Transverse colon (tissue), 4 donors: ENCODE data around the gene RSAD1. TPM values are rescaled to one million over a fixed set of nuclear protein-coding genes. Genes with fewer than 3 reads are reported as not detected.
A peak's percentile ranks its signal among the peaks of the same experiment; 100 is the strongest.
"Not testable (repeated sequence)": the region's sequence is repeated elsewhere in the genome, so short reads cannot be mapped to it uniquely, and the experiment has no call there.

Source experiments
- DNase-seq: peaks from one replicate; pipeline ENCODE4 v3.0.0-alpha.2; 2019
- H3K27ac ChIP-seq, 4 donors: fragments of 200-600 bp; sonication (generic); 2 replicates each; pipeline ENCODE4 v1.5.1; 2016 to 2018; ENCODE audit warnings: inconsistent platforms in 4 of 4
- H3K27me3 ChIP-seq: fragments of 200-600 bp; sonication (generic); 2 replicates; pipeline ENCODE4 v1.5.1; 2017; ENCODE audit warnings: inconsistent platforms
- H3K36me3 ChIP-seq, 4 donors: fragments of 200-600 bp; sonication (generic); 2 replicates each; pipeline ENCODE4 v1.5.1; 2017 to 2019; ENCODE audit warnings: inconsistent platforms in 4 of 4
- H3K4me1 ChIP-seq, 4 donors: fragments of 200-600 bp; sonication (generic); 2 replicates each; pipeline ENCODE4 v1.5.1; 2017 to 2020; ENCODE audit warnings: inconsistent platforms in 4 of 4
- H3K4me3 ChIP-seq, 4 donors: fragments of 200-600 bp; sonication (generic); 1 replicate in 1 of 4; 2 replicates in 3 of 4; pipeline versions ENCODE4 v1.5.1 to v1.6.1; 2017 to 2019; ENCODE audit warnings: inconsistent platforms in 4 of 4
- H3K9me3 ChIP-seq, 2 donors: fragments of 200-600 bp; sonication (generic); 2 replicates each; pipeline ENCODE4 v1.5.1; 2017 to 2019; ENCODE audit warnings: inconsistent platforms in 2 of 2
- CTCF ChIP-seq, 5 experiments: fragments of 200-600 bp in 3 of 5; fragments of 450-650 bp in 2 of 5; sonication (generic) in 3 of 5; IDR thresholded peaks; 1 replicate in 2 of 5; 2 replicates in 3 of 5; pipeline ENCODE4 v1.5.1; 2016 to 2017; ENCODE audit warnings: antibody characterized with exemption in 5 of 5, inconsistent platforms in 3 of 5, mild to moderate bottlenecking in 2 of 5, moderate library complexity in 1 of 5
- EP300 ChIP-seq: sonication (generic); formaldehyde crosslinking; IDR thresholded peaks from one replicate; pipeline ENCODE4 v1.6.1; 2017; ENCODE audit warnings: antibody characterized with exemption, low read depth
- POLR2A ChIP-seq: fragments of 450-650 bp; IDR thresholded peaks from one replicate; pipeline ENCODE4 v1.6.1; 2016; ENCODE audit warnings: antibody characterized with exemption, mild to moderate bottlenecking, moderate library complexity
- POLR2AphosphoS5 ChIP-seq, 3 donors: sonication (generic); formaldehyde crosslinking; IDR thresholded peaks; one replicate each; pipeline ENCODE4 v1.6.1; 2016; ENCODE audit warnings: antibody characterized with exemption in 3 of 3
- WGBS, 2 donors: methylation state at CpG; one replicate each; pipeline ENCODE4 v1.1.5; 2018; ENCODE audit warnings: low coverage in 1 of 2; 5-methylcytosine and 5-hydroxymethylcytosine counted together
- in situ Hi-C, 4 donors: fragments of 200-750 bp; cut with MboI; loops; one replicate each; pipeline versions ENCODE4 v1.15.0 to v1.15.1; 2017; ENCODE audit warnings: low sequenced_read_pairs in 3 of 4, low pct_ligation_motif_present in 1 of 4, low pct_unique_long_range_greater_than_20kb in 1 of 4
- intact Hi-C: fragments of 100-400 bp; cut with DNase I; formaldehyde crosslinking; loops from one replicate; pipeline ENCODE4 v1.15.1; 2023; ENCODE audit warnings: low total_unique reads
- total RNA-seq, 4 donors: library from RNA; depleted of rRNA; stranded (reverse); fragments of >200 nt; gene quantifications; one replicate each; pipeline ENCODE4 v1.1.0, GENCODE V29; 2016

The RSAD1 gene
- total RNA-seq, 4 donors from 2014 or later: 19.1 to 35.6 (median 28.2) TPM

- Histone ChIP-seq H3K27ac (peak overlapping the region; percentile 64 to 73 (median 70)), H3K4me1 (peaks cover 27 to 49% (median 43%) of the 10 kb centered on the region in 4 donors), H3K36me3 (no peaks in the 10 kb centered on the region), H3K9me3 (no peaks in the 10 kb centered on the region), H3K27me3 (peaks cover 17% of the 10 kb centered on the region), H3K4me3 (no peak overlapping the region)
- 60 to 66% methylated on average over 1 to 19 of the region's 19 CpGs for WGBS, 2 donors
- no peak for DNase-seq
- intact Hi-C loops: no loop called here
- in situ Hi-C loops: no loop called here
- no peak for TF ChIP-seq POLR2A
- no peak for TF ChIP-seq POLR2AphosphoS5 (IDR thresholded peaks at IDR 0.05)
- TF ChIP-seq EP300: no peak
- TF ChIP-seq CTCF (IDR thresholded peaks at IDR 0.05): no peak
Measured at GRCh38 chr17:50469671-50470305, 8.9 kb upstream of the RSAD1 start.

- Histone ChIP-seq H3K4me3 (no peak overlapping the region), H3K27me3 (peaks cover 17% of the 10 kb centered on the region), H3K36me3 (no peaks in the 10 kb centered on the region), H3K9me3 (no peaks in the 10 kb centered on the region), H3K4me1 (peaks cover 27 to 54% (median 43%) of the 10 kb centered on the region in 4 donors), H3K27ac (peak overlapping the region; percentile 64 to 73 (median 70))
- intact Hi-C loops: no loop called here
- in situ Hi-C loops: no loop called here
- no peak for TF ChIP-seq CTCF (IDR thresholded peaks at IDR 0.05)
- no peak for TF ChIP-seq POLR2A
- TF ChIP-seq POLR2AphosphoS5 (IDR thresholded peaks at IDR 0.05): peak in 1 of 3 donors; percentile 25
- DNase-seq: peak; percentile 83
- WGBS, 2 donors: 47% methylated on average over 6 of the region's 6 CpGs; no CpG with 5 or more reads in 1 of the 2 donors
Measured at GRCh38 chr17:50470426-50470825, 8.2 kb upstream of the RSAD1 start.

- intact Hi-C loops: no loop called here
- peak overlapping the region; percentile 39 to 73 (median 65) for H3K27ac ChIP-seq
- in situ Hi-C loops: no loop called here
- H3K9me3 ChIP-seq: no peaks in the 10 kb centered on the region
- H3K36me3 ChIP-seq: no peaks in the 10 kb centered on the region
- peaks cover 17% of the 10 kb centered on the region for H3K27me3 ChIP-seq
- H3K4me3 ChIP-seq: no peak overlapping the region
- TF ChIP-seq POLR2AphosphoS5 (IDR thresholded peaks at IDR 0.05) (no peak), EP300 (no peak), POLR2A (no peak), CTCF (IDR thresholded peaks at IDR 0.05) (no peak)
- no peak for DNase-seq
- peaks cover 27 to 55% (median 44%) of the 10 kb centered on the region in 4 donors for H3K4me1 ChIP-seq
- WGBS, 2 donors: 86 to 100% methylated on average over 2 to 21 of the region's 22 CpGs
Measured at GRCh38 chr17:50471009-50471905, 7.4 kb upstream of the RSAD1 start.

GRCh38 chr17:50472286-50472685 lies 6.4 kb upstream of the RSAD1 start:
- Histone ChIP-seq H3K27ac (no peak overlapping the region), H3K36me3 (no peaks in the 10 kb centered on the region), H3K4me3 (no peak overlapping the region), H3K4me1 (peaks cover 20 to 49% (median 40%) of the 10 kb centered on the region in 4 donors), H3K27me3 (peaks cover 17% of the 10 kb centered on the region), H3K9me3 (no peaks in the 10 kb centered on the region)
- 96 to 100% methylated on average over 2 to 10 of the region's 10 CpGs for WGBS, 2 donors
- DNase-seq: no peak
- no peak for TF ChIP-seq EP300
- TF ChIP-seq CTCF (IDR thresholded peaks at IDR 0.05): no peak
- no peak for TF ChIP-seq POLR2A
- TF ChIP-seq POLR2AphosphoS5 (IDR thresholded peaks at IDR 0.05): no peak
- in situ Hi-C loops (no loop called here), intact Hi-C loops (no loop called here)

GRCh38 chr17:50472761-50473161 lies 5.9 kb upstream of the RSAD1 start:
- H3K27me3 ChIP-seq: peaks cover 15% of the 10 kb centered on the region
- H3K27ac ChIP-seq, in situ Hi-C loops, intact Hi-C loops, H3K4me3 ChIP-seq, DNase-seq, H3K9me3 ChIP-seq, H3K36me3 ChIP-seq: not testable (repeated sequence)
- peaks cover 20 to 47% (median 35%) of the 10 kb centered on the region in 4 donors for H3K4me1 ChIP-seq
- WGBS, 2 donors: 92 to 94% methylated on average over 3 to 13 of the region's 13 CpGs
